ENCODE measurements around the gene SLC4A9.

- no peak for TF ChIP-seq ZFP30 (CRISPR knock-in tag; IDR thresholded peaks at IDR 0.05)
- TF ChIP-seq CSDC2 (CRISPR knock-in tag; IDR thresholded peaks at IDR 0.05) = no peak
- no peak for TF ChIP-seq ZNF70 (CRISPR knock-in tag; IDR thresholded peaks at IDR 0.05)
- TF ChIP-seq PPARA (CRISPR knock-in tag; IDR thresholded peaks at IDR 0.05; ENCODE audit: borderline replicate concordance) = no peak
- TF ChIP-seq CSRNP3 (CRISPR knock-in tag; IDR thresholded peaks at IDR 0.05) = no peak
- no peak for TF ChIP-seq ISL1 (CRISPR knock-in tag; IDR thresholded peaks at IDR 0.05)
- TF ChIP-seq RARB (CRISPR knock-in tag; IDR thresholded peaks at IDR 0.05) = no peak
- TF ChIP-seq ZNF565 (CRISPR knock-in tag; conservative IDR thresholded peaks at IDR 0.05; ENCODE audit: low read depth) = no peak
- no peak for TF ChIP-seq TOX (CRISPR knock-in tag; IDR thresholded peaks at IDR 0.05; ENCODE audit: borderline replicate concordance)
- no peak for TF ChIP-seq CREB5 (CRISPR knock-in tag; IDR thresholded peaks at IDR 0.05; ENCODE audit: low read depth)
- no peak for TF ChIP-seq ZNF8 (CRISPR knock-in tag; IDR thresholded peaks at IDR 0.05)
- TF ChIP-seq PATZ1 (CRISPR knock-in tag; IDR thresholded peaks at IDR 0.05; ENCODE audit: borderline replicate concordance) = no peak
- TF ChIP-seq ZC3H10 (CRISPR knock-in tag; IDR thresholded peaks at IDR 0.05) = no peak
Observed at GRCh38 chr5:140424135-140424534, 64.1 kb downstream of the SLC4A9 start.
